C4-2B (cell line): ENCODE data around the gene SPATA13.

ENCODE experiments used
- H3K27ac ChIP-seq: fragments of 450-650 bp; 2 replicates; pipeline ENCODE4 v1.5.1; 2017
- ZFX ChIP-seq: fragments of 450-650 bp; IDR thresholded peaks from 2 replicates; pipeline ENCODE4 v1.6.1; 2017
- TF ChIP-seq, protein P1 (sequence below): fragments of 450-650 bp; conservative IDR thresholded peaks from 2 replicates; pipeline ENCODE4 v1.5.1; 2017; ENCODE audit warnings: mild to moderate bottlenecking

SPATA13 gene

DNA sequence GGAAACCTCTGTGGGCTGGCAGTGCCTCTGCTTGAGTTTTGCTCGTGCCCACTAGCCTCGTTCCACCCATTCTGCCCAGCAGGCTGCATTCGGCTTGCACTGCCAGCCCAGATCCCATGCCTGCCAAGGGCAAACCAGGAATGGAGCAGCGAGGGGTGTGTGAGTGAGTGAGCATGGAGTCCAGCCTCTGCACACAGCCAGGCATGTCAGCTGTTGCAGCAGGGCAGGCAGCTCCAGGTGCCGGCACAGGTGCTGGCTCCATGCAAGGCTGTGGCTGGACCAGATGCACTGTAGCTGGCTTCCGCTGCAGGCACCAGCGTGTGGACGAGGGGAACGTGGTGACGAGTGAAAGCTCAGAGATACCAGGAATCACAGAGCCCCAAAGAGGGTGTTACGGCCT lies 64.5 kb downstream of the SPATA13 start:
- TF ChIP-seq, protein P1, sequence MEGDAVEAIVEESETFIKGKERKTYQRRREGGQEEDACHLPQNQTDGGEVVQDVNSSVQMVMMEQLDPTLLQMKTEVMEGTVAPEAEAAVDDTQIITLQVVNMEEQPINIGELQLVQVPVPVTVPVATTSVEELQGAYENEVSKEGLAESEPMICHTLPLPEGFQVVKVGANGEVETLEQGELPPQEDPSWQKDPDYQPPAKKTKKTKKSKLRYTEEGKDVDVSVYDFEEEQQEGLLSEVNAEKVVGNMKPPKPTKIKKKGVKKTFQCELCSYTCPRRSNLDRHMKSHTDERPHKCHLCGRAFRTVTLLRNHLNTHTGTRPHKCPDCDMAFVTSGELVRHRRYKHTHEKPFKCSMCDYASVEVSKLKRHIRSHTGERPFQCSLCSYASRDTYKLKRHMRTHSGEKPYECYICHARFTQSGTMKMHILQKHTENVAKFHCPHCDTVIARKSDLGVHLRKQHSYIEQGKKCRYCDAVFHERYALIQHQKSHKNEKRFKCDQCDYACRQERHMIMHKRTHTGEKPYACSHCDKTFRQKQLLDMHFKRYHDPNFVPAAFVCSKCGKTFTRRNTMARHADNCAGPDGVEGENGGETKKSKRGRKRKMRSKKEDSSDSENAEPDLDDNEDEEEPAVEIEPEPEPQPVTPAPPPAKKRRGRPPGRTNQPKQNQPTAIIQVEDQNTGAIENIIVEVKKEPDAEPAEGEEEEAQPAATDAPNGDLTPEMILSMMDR, result no peak
- TF ChIP-seq ZFX, result no peak
- no peak overlapping the region for H3K27ac ChIP-seq

DNA sequence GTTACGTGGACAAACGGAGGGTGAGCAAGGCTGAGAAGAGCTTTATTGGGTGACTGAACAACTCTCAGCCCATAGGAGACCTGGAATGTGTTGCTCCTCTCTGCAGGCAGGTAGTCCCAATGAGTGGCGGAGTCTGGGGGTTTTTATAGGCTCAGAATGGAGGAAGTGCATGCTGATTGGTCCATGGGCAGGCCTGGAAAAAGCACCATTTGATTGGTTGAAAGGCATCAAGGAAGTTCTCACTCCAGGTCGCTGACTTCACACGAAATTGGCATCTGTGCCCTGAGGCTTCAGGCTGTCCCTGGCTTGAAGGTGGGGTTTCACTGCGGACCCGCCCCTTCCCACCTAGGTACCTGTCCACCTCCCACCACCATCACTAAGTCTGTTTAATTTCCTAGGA lies 65.4 kb downstream of the SPATA13 start:
- TF ChIP-seq ZFX, result no peak
- TF ChIP-seq, protein P1, result no peak
- H3K27ac ChIP-seq, result no peak overlapping the region

- no peak overlapping the region for H3K27ac ChIP-seq
- TF ChIP-seq, protein P1, result no peak
- no peak for TF ChIP-seq ZFX
These were observed 66.2 kb downstream of the SPATA13 start for GRCh38 chr13:24226762-24227161.

DNA sequence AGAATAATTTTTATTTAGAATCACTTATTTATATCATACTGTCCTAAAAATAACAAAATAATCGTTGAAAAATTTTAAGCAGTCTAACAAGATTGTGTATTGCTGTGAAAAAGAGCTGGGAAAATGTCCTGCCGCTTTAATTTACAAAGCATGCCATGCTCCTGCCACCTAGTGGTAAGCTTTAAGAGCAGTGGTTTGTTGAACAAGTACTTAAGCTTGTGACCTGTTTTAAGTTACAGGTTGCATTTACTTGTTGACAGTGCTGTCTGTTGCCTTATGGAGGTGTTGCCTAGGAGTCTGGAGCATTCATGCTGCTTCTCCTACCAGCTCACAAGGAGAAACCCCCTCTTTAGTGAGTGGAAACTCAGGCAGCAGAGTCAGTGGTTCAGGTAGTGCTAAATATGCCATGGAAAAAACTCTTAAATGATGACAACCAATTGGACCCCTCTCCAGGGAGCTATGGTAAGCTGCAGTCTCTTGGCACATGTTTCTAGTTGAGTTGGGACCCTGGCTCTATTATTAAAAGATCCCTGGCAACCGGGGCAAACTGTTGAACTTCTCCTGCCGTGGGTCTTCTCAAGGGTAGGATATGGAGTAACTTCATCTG lies 68.4 kb downstream of the SPATA13 start:
- TF ChIP-seq ZFX, result no peak
- TF ChIP-seq, protein P1, result peak; percentile 100
- no peak overlapping the region for H3K27ac ChIP-seq

GRCh38 chr13:24230428-24231072 lies 70.0 kb downstream of the SPATA13 start:
- H3K27ac ChIP-seq, result no peak overlapping the region
- no peak for TF ChIP-seq ZFX
- TF ChIP-seq, protein P1, result no peak

DNA sequence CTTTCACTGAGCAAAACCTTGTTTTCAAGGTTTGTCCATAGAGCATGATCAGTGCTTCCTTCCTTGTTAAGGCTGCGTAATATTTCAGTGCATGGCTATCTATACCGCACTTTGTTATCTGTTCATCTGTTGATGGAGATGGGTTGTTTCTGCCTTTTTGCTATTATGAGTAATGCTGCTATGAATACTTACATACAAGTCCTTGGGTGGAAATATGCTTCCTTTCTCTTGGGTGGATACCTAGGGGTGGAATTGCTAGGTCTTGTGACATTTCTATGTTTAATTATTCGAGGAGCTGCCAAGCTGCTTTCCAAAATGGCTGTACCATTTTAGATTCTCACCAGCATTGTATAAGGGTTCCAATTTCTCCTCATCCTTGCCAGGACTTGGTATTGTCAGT lies 70.9 kb downstream of the SPATA13 start:
- TF ChIP-seq, protein P1, result no peak
- TF ChIP-seq ZFX, result no peak
- no peak overlapping the region for H3K27ac ChIP-seq

GRCh38 chr13:24232037-24232436 lies 71.5 kb downstream of the SPATA13 start:
- H3K27ac ChIP-seq, result no peak overlapping the region
- TF ChIP-seq, protein P1, result no peak
- TF ChIP-seq ZFX, result no peak
